ENCODE results near the gene SIRPD. TPM values are rescaled to one million over a fixed set of nuclear protein-coding genes. Genes with fewer than 3 reads are reported as not detected.

Gene SIRPD
- total and polyA plus RNA-seq, 2 donors (not counting 1 experiment from before 2014, with no cell fraction given), result not detected

GRCh38 chr20:1533059-1533458 lies 24.4 kb downstream of the SIRPD start:
- ChIA-PET CTCF (no interaction called here), POLR2A (no interaction called here)
- no peak for DNase-seq
- H3K4me3 ChIP-seq (ENCODE audit: control extremely low read depth in 1 of 5, extremely low read depth in 1 of 5, insufficient read depth in 1 of 5, low read depth in 2 of 5, low read length in 4 of 5), result no peak overlapping the region
- no peak overlapping the region for H3K4me3 Mint-ChIP-seq
- no peaks in the 10 kb centered on the region for H3K36me3 ChIP-seq (replicated peaks in 1 of 2; ENCODE audit: control extremely low read depth in 1 of 2, control insufficient read depth in 1 of 2, extremely low read depth in 1 of 2, insufficient read depth in 2 of 2, low read length in 1 of 2)
- H3K27ac Mint-ChIP-seq, result no peak overlapping the region
- peaks cover 29% of the 10 kb centered on the region in 2 donors for H3K4me1 ChIP-seq (ENCODE audit: control insufficient read depth in 2 of 2, insufficient read depth in 2 of 2, low read length in 2 of 2)
- H3K27ac ChIP-seq (ENCODE audit: low read length in 2 of 2), result no peak overlapping the region
- H3K4me2 ChIP-seq (replicated peaks; ENCODE audit: low read depth, low read length, poor library complexity, severe bottlenecking), result no peak overlapping the region
- no peaks in the 10 kb centered on the region for H3K27me3 ChIP-seq (replicated peaks in 1 of 4; ENCODE audit: control extremely low read depth in 1 of 4, control insufficient read depth in 3 of 4, insufficient read depth in 4 of 4, low read length in 3 of 4)
- no peaks in the 10 kb centered on the region for H3K27me3 Mint-ChIP-seq
- H3K9me3 ChIP-seq (ENCODE audit: control extremely low read depth in 1 of 3, control insufficient read depth in 2 of 3, insufficient read depth in 1 of 3, low read length in 2 of 3), result no peaks in the 10 kb centered on the region
- TF ChIP-seq, protein P1, sequence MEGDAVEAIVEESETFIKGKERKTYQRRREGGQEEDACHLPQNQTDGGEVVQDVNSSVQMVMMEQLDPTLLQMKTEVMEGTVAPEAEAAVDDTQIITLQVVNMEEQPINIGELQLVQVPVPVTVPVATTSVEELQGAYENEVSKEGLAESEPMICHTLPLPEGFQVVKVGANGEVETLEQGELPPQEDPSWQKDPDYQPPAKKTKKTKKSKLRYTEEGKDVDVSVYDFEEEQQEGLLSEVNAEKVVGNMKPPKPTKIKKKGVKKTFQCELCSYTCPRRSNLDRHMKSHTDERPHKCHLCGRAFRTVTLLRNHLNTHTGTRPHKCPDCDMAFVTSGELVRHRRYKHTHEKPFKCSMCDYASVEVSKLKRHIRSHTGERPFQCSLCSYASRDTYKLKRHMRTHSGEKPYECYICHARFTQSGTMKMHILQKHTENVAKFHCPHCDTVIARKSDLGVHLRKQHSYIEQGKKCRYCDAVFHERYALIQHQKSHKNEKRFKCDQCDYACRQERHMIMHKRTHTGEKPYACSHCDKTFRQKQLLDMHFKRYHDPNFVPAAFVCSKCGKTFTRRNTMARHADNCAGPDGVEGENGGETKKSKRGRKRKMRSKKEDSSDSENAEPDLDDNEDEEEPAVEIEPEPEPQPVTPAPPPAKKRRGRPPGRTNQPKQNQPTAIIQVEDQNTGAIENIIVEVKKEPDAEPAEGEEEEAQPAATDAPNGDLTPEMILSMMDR (IDR thresholded peaks at IDR 0.05), result no peak
- no peak for TF ChIP-seq EZH2 (IDR thresholded peaks at IDR 0.05; ENCODE audit: borderline replicate concordance, insufficient read depth, low read depth, low read length, poor library complexity, severe bottlenecking)
- WGBS (ENCODE audit: insufficient coverage), result no CpG with 5 or more reads among the region's 4 CpGs
- H3K9ac ChIP-seq (ENCODE audit: low read length), result no peak overlapping the region
- H3K79me2 ChIP-seq (ENCODE audit: control insufficient read depth, insufficient read depth, low read length), result no peaks in the 10 kb centered on the region
- intact Hi-C loops (cut with micrococcal nuclease), result no loop called here
- H4K20me1 ChIP-seq (ENCODE audit: control insufficient read depth, insufficient read depth, low read length, poor library complexity, severe bottlenecking), result no peaks in the 10 kb centered on the region
- no peak for ATAC-seq (ENCODE audit: low read depth)
- peaks cover 28% of the 10 kb centered on the region for H3K4me1 Mint-ChIP-seq
- no peak overlapping the region for H2AFZ ChIP-seq (ENCODE audit: insufficient read depth, low read depth, low read length, poor library complexity, severe bottlenecking)
- no peaks in the 10 kb centered on the region for H3K9me3 Mint-ChIP-seq (ENCODE audit: insufficient read depth)

- H3K27me3 ChIP-seq (replicated peaks in 1 of 4; ENCODE audit: control extremely low read depth in 1 of 4, control insufficient read depth in 3 of 4, insufficient read depth in 4 of 4, low read length in 3 of 4), result no peaks in the 10 kb centered on the region
- Mint-ChIP-seq H3K9me3 (ENCODE audit: insufficient read depth) (no peaks in the 10 kb centered on the region), H3K4me1 (peaks cover 10% of the 10 kb centered on the region), H3K4me3 (no peak overlapping the region), H3K27ac (no peak overlapping the region), H3K27me3 (no peaks in the 10 kb centered on the region)
- TF ChIP-seq, protein P1 (IDR thresholded peaks at IDR 0.05), result no peak
- TF ChIP-seq EZH2 (IDR thresholded peaks at IDR 0.05; ENCODE audit: borderline replicate concordance, insufficient read depth, low read depth, low read length, poor library complexity, severe bottlenecking), result no peak
- ChIA-PET POLR2A (no interaction called here), CTCF (interaction anchor here (1.0 kb wide), 1 partner anchor 25 kb away, joined by 7 read pairs; no protein-coding TSS in a partner anchor)
- H3K9me3 ChIP-seq (ENCODE audit: control extremely low read depth in 1 of 3, control insufficient read depth in 2 of 3, insufficient read depth in 1 of 3, low read length in 2 of 3), result peaks cover 0 to 3% (median 0%) of the 10 kb centered on the region in 3 donors
- H3K4me3 ChIP-seq (ENCODE audit: control extremely low read depth in 1 of 5, extremely low read depth in 1 of 5, insufficient read depth in 1 of 5, low read depth in 2 of 5, low read length in 4 of 5), result no peak overlapping the region
- no peaks in the 10 kb centered on the region for H3K79me2 ChIP-seq (ENCODE audit: control insufficient read depth, insufficient read depth, low read length)
- intact Hi-C loops (cut with micrococcal nuclease), result no loop called here
- H3K27ac ChIP-seq (ENCODE audit: low read length in 2 of 2), result no peak overlapping the region
- no peak for DNase-seq
- H3K9ac ChIP-seq (ENCODE audit: low read length), result no peak overlapping the region
- no peak overlapping the region for H3K4me2 ChIP-seq (replicated peaks; ENCODE audit: low read depth, low read length, poor library complexity, severe bottlenecking)
- no peak for ATAC-seq (ENCODE audit: low read depth)
- peaks cover 3 to 4% of the 10 kb centered on the region in 2 donors for H3K4me1 ChIP-seq (ENCODE audit: control insufficient read depth in 2 of 2, insufficient read depth in 2 of 2, low read length in 2 of 2)
- no peaks in the 10 kb centered on the region for H4K20me1 ChIP-seq (ENCODE audit: control insufficient read depth, insufficient read depth, low read length, poor library complexity, severe bottlenecking)
- no peaks in the 10 kb centered on the region for H3K36me3 ChIP-seq (replicated peaks in 1 of 2; ENCODE audit: control extremely low read depth in 1 of 2, control insufficient read depth in 1 of 2, extremely low read depth in 1 of 2, insufficient read depth in 2 of 2, low read length in 1 of 2)
- no CpG with 5 or more reads among the region's 1 CpG for whole genome bisulfite sequencing (ENCODE audit: insufficient coverage)
- no peak overlapping the region for H2AFZ ChIP-seq (ENCODE audit: insufficient read depth, low read depth, low read length, poor library complexity, severe bottlenecking)
These were observed 28.7 kb downstream of the SIRPD start for GRCh38 chr20:1528811-1529210.
